ENCODE results near the gene KCNK5.
A peak's percentile ranks its signal among the peaks of the same experiment; 100 is the strongest.

The KCNK5 gene

GRCh38 chr6:39157511-39157910 lies 71.8 kb downstream of the KCNK5 start:
- no peak overlapping the region for H3K4me3 ChIP-seq (ENCODE audit: low read depth, low read length)
- no peaks in the 10 kb centered on the region for H3K36me3 ChIP-seq (ENCODE audit: control insufficient read depth in 2 of 2, insufficient read depth in 1 of 2, low read length in 2 of 2)
- ChIA-PET POLR2A (no interaction called here), CTCF (interaction anchor here (0.6 to 4.2 kb wide), 5 partner anchors 8 to 184 kb away, joined by 3 to 16 read pairs (median 5); no protein-coding TSS in a partner anchor)
- H3K9me3 ChIP-seq (ENCODE audit: control insufficient read depth, insufficient read depth, low read depth, low read length) = no peaks in the 10 kb centered on the region
- H3K27ac ChIP-seq (ENCODE audit: extremely low read depth, low read depth, low read length) = no peak overlapping the region
- H3K4me1 ChIP-seq (ENCODE audit: control insufficient read depth, insufficient read depth, low read length) = peaks cover 6% of the 10 kb centered on the region; the same call in 1 of the 2 replicates
- TF ChIP-seq ZNF654 (tag by site-specific recombination; IDR thresholded peaks at IDR 0.05; ENCODE audit: low read depth) (no peak), ZFP37 (tag by site-specific recombination; IDR thresholded peaks at IDR 0.05) (no peak), CTCF (tag by site-specific recombination; IDR thresholded peaks at IDR 0.05) (peak; percentile 17; the same call in 1 of the 2 replicates), GFI1B (tag by site-specific recombination; IDR thresholded peaks at IDR 0.05) (no peak), ZNF549 (tag by site-specific recombination; IDR thresholded peaks at IDR 0.05) (no peak), TRIM28 (IDR thresholded peaks at IDR 0.05; ENCODE audit: borderline replicate concordance, low read length) (no peak), ZNF239 (tag by site-specific recombination; IDR thresholded peaks at IDR 0.05) (no peak), KLF1 (tag by site-specific recombination; IDR thresholded peaks at IDR 0.05) (no peak), ZNF391 (tag by site-specific recombination; IDR thresholded peaks at IDR 0.05; ENCODE audit: borderline replicate concordance, low read depth) (no peak), ZNF707 (tag by site-specific recombination; IDR thresholded peaks at IDR 0.05) (no peak), ZNF664 (tag by site-specific recombination; IDR thresholded peaks at IDR 0.05) (peak; percentile 73; the same call in 1 of the 2 replicates), ZNF157 (tag by site-specific recombination; IDR thresholded peaks at IDR 0.05) (no peak), ZNF785 (tag by site-specific recombination; IDR thresholded peaks at IDR 0.05) (no peak), ZFP3 (tag by site-specific recombination; IDR thresholded peaks at IDR 0.05; ENCODE audit: low read depth) (no peak), ZNF701 (tag by site-specific recombination; IDR thresholded peaks at IDR 0.05) (no peak), ZNF211 (tag by site-specific recombination; IDR thresholded peaks at IDR 0.05; ENCODE audit: low read depth) (no peak), ZIC2 (tag by site-specific recombination; IDR thresholded peaks at IDR 0.05) (peak; percentile 19; the same call in 1 of the 2 replicates), ZNF155 (tag by site-specific recombination; IDR thresholded peaks at IDR 0.05) (no peak), YY2 (tag by site-specific recombination; IDR thresholded peaks at IDR 0.05) (no peak), ZNF366 (tag by site-specific recombination; conservative IDR thresholded peaks at IDR 0.05) (no peak), ZNF510 (tag by site-specific recombination; IDR thresholded peaks at IDR 0.05; ENCODE audit: insufficient replicate concordance) (no peak), PATZ1 (tag by site-specific recombination; IDR thresholded peaks at IDR 0.05) (no peak), ZNF169 (tag by site-specific recombination; IDR thresholded peaks at IDR 0.05) (no peak)
- TF ChIP-seq, protein P1, sequence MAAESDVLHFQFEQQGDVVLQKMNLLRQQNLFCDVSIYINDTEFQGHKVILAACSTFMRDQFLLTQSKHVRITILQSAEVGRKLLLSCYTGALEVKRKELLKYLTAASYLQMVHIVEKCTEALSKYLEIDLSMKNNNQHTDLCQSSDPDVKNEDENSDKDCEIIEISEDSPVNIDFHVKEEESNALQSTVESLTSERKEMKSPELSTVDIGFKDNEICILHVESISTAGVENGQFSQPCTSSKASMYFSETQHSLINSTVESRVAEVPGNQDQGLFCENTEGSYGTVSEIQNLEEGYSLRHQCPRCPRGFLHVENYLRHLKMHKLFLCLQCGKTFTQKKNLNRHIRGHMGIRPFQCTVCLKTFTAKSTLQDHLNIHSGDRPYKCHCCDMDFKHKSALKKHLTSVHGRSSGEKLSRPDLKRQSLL (tag by site-specific recombination; IDR thresholded peaks at IDR 0.05) = no peak
- TF ChIP-seq, protein P2, sequence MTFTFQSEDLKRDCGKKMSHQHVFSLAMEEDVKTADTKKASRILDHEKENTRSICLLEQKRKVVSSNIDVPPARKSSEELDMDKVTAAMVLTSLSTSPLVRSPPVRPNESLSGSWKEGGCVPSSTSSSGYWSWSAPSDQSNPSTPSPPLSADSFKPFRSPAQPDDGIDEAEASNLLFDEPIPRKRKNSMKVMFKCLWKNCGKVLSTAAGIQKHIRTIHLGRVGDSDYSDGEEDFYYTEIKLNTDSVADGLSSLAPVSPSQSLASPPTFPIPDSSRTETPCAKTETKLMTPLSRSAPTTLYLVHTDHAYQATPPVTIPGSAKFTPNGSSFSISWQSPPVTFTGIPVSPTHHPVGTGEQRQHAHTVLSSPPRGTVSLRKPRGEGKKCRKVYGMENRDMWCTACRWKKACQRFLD (tag by site-specific recombination; IDR thresholded peaks at IDR 0.05) = no peak
- TF ChIP-seq, protein P3, sequence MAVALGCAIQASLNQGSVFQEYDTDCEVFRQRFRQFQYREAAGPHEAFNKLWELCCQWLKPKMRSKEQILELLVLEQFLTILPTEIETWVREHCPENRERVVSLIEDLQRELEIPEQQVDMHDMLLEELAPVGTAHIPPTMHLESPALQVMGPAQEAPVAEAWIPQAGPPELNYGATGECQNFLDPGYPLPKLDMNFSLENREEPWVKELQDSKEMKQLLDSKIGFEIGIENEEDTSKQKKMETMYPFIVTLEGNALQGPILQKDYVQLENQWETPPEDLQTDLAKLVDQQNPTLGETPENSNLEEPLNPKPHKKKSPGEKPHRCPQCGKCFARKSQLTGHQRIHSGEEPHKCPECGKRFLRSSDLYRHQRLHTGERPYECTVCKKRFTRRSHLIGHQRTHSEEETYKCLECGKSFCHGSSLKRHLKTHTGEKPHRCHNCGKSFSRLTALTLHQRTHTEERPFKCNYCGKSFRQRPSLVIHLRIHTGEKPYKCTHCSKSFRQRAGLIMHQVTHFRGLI (tag by site-specific recombination; IDR thresholded peaks at IDR 0.05) = no peak

Measured in HEK293 (cell line).